ENCODE results near the gene NFAM1.

- TF ChIP-seq POLR2A (IDR thresholded peaks at IDR 0.05) (no peak), POLR2AphosphoS5 (IDR thresholded peaks at IDR 0.05) (no peak)
These were observed 44.6 kb downstream of the NFAM1 start for GRCh38 chr22:42387631-42388030.
